Neutrophil (primary cell): ENCODE measurements around the gene TXK.

Experiments
- H3K27ac ChIP-seq: fragments of 200-600 bp; sonication (generic); 2 replicates; pipeline ENCODE4 v1.5.1; 2016; ENCODE audit warnings: mild to moderate bottlenecking, moderate library complexity
- H3K27me3 ChIP-seq: fragments of 200-600 bp; sonication (generic); 2 replicates; pipeline ENCODE4 v1.6.0; 2016; ENCODE audit warnings: mild to moderate bottlenecking
- H3K36me3 ChIP-seq: fragments of 200-600 bp; sonication (generic); 2 replicates; pipeline ENCODE4 v1.5.1; 2017
- H3K4me1 ChIP-seq, 2 experiments: fragments of 200-600 bp in 1 of 2; sonication (generic) in 1 of 2; 1 replicate in 1 of 2; 2 replicates in 1 of 2; pipeline versions ENCODE4 v1.5.1 to v1.6.1; 2013 to 2016; ENCODE audit warnings: low read depth in 1 of 2, low read length in 1 of 2, mild to moderate bottlenecking in 1 of 2, moderate library complexity in 1 of 2; ENCODE audit not compliant: control insufficient read depth in 1 of 2, insufficient read depth in 1 of 2
- H3K4me3 ChIP-seq, 2 experiments: fragments of 200-600 bp in 1 of 2; sonication (generic) in 1 of 2; 1 replicate in 1 of 2; 2 replicates in 1 of 2; pipeline ENCODE4 v1.5.1; 2013 to 2016; ENCODE audit warnings: low read depth in 1 of 2, low read length in 1 of 2, mild to moderate bottlenecking in 1 of 2, moderate library complexity in 1 of 2
- H3K9me3 ChIP-seq: fragments of 200-600 bp; sonication (generic); 2 replicates; pipeline ENCODE4 v1.5.1; 2016
- TF ChIP-seq, protein P1 (sequence below): fragments of 200-600 bp; sonication (generic); IDR thresholded peaks from 2 replicates; pipeline ENCODE4 v1.5.1; 2016; ENCODE audit warnings: antibody characterized with exemption

TXK gene

GRCh38 chr4:48103483-48104139 lies 30.4 kb downstream of the TXK start:
- Histone ChIP-seq H3K27me3 (no peaks in the 10 kb centered on the region), H3K27ac (no peak overlapping the region), H3K4me1 (no peaks in the 10 kb centered on the region), H3K36me3 (no peaks in the 10 kb centered on the region), H3K4me3 (no peak overlapping the region), H3K9me3 (no peaks in the 10 kb centered on the region)
- TF ChIP-seq, protein P1, sequence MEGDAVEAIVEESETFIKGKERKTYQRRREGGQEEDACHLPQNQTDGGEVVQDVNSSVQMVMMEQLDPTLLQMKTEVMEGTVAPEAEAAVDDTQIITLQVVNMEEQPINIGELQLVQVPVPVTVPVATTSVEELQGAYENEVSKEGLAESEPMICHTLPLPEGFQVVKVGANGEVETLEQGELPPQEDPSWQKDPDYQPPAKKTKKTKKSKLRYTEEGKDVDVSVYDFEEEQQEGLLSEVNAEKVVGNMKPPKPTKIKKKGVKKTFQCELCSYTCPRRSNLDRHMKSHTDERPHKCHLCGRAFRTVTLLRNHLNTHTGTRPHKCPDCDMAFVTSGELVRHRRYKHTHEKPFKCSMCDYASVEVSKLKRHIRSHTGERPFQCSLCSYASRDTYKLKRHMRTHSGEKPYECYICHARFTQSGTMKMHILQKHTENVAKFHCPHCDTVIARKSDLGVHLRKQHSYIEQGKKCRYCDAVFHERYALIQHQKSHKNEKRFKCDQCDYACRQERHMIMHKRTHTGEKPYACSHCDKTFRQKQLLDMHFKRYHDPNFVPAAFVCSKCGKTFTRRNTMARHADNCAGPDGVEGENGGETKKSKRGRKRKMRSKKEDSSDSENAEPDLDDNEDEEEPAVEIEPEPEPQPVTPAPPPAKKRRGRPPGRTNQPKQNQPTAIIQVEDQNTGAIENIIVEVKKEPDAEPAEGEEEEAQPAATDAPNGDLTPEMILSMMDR: no peak

DNA sequence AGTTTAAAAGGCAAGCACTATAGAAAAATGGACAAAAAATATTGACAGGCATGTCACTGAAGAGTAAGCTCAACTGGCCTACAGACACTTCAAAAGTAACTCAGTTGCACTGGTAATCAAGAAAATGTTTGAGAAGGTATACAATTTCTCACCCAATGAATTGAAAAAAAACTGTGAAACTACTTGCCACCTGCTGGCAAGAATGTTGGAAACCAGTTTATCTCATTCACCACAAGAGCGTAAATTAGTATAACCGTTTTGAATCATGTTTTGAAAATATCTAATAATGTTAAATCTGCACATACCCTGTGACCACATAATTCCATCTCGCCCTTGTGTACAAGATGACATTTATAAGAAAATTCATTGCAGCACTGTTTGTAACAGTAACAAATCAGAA lies 31.7 kb downstream of the TXK start:
- Histone ChIP-seq H3K27me3 (no peaks in the 10 kb centered on the region), H3K4me3 (no peak overlapping the region), H3K36me3 (no peaks in the 10 kb centered on the region), H3K27ac (no peak overlapping the region), H3K9me3 (no peaks in the 10 kb centered on the region), H3K4me1 (no peaks in the 10 kb centered on the region)
- TF ChIP-seq, protein P1: no peak

GRCh38 chr4:48100256-48100655 lies 33.8 kb downstream of the TXK start:
- Histone ChIP-seq H3K4me3 (no peak overlapping the region), H3K27ac (no peak overlapping the region), H3K4me1 (no peaks in the 10 kb centered on the region), H3K27me3 (no peaks in the 10 kb centered on the region), H3K36me3 (no peaks in the 10 kb centered on the region), H3K9me3 (no peaks in the 10 kb centered on the region)
- TF ChIP-seq, protein P1: no peak

- Histone ChIP-seq H3K9me3 (no peaks in the 10 kb centered on the region), H3K4me1 (no peaks in the 10 kb centered on the region), H3K4me3 (no peak overlapping the region), H3K27ac (no peak overlapping the region), H3K27me3 (no peaks in the 10 kb centered on the region), H3K36me3 (no peaks in the 10 kb centered on the region)
- TF ChIP-seq, protein P1: no peak
Measured at GRCh38 chr4:48095441-48095840, 38.6 kb downstream of the TXK start.

- no peaks in the 10 kb centered on the region for H3K9me3 ChIP-seq
- H3K36me3 ChIP-seq: no peaks in the 10 kb centered on the region
- H3K27me3 ChIP-seq: no peaks in the 10 kb centered on the region
- H3K27ac ChIP-seq: no peak overlapping the region
- no peak overlapping the region for H3K4me3 ChIP-seq
- H3K4me1 ChIP-seq: no peaks in the 10 kb centered on the region
- TF ChIP-seq, protein P1: no peak
Measured at GRCh38 chr4:48093991-48094416, 40.0 kb downstream of the TXK start.

DNA sequence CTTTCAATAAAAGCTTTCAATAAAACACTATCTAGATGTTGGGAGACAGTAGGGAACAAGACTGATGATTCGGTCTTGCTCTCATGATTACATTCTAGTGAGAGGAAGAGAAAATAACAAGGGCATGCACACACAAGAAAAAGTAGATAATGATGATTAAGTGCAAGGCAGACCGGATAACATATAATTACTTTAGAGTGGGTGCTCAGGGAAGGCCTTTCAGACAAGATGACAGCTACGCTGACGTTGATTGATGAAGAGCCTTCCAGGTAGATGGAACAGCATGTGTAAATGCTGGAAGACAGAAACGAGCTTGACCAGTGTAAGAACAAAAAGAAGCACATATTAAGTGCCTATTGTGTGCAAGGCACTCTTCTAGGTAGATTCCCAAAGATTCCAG lies 43.4 kb downstream of the TXK start:
- TF ChIP-seq, protein P1: no peak
- H3K36me3 ChIP-seq: no peaks in the 10 kb centered on the region
- H3K4me3 ChIP-seq: no peak overlapping the region
- no peaks in the 10 kb centered on the region for H3K9me3 ChIP-seq
- H3K27me3 ChIP-seq: no peaks in the 10 kb centered on the region
- H3K4me1 ChIP-seq: no peaks in the 10 kb centered on the region
- H3K27ac ChIP-seq: no peak overlapping the region
